ENCODE results near the gene CCDC154.

Gene CCDC154

GRCh38 chr16:1392826-1393225, 51.5 kb downstream of the CCDC154 start:
- no peak for DNase-seq (ENCODE audit: low read depth)

DNA sequence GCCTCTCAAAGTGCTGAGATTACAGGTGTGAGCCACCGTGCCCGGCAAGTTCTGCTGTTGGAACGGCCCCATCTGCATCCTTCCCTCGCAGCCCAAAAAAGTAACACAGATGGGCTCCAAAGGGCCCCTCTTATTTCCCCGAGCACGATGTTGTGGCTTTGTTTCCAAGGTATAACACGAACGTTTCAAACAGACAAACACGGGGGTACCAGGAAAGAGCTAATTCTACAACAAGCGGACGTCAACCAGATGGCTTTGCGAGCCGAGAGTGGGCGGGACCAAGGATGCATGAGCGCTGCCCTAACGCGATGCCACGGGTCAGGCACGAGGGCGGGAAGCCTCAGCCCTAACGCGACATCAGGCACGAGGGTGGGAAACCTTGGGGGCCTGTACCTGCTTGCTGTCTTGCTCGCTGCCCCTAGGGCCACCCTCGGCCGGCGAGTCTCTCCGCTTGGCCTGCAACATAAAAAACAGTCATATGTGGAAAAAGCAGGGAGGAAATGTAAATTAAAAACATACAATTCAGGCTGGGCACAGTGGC, 54.0 kb downstream of the CCDC154 start:
- DNase-seq (ENCODE audit: low read depth), result no peak

- no peak for DNase-seq (ENCODE audit: low read depth)
These were observed 54.6 kb downstream of the CCDC154 start for GRCh38 chr16:1389762-1390161.

GRCh38 chr16:1387331-1387730, 57.0 kb downstream of the CCDC154 start:
- no peak for DNase-seq (ENCODE audit: low read depth)

- no peak for DNase-seq (ENCODE audit: low read depth)
These were observed 59.1 kb downstream of the CCDC154 start for GRCh38 chr16:1385232-1385631.
